ENCODE results near the gene GABBR2.

GABBR2 gene

GRCh38 chr9:98321269-98321668, 387.5 kb downstream of the GABBR2 start:
- no peak for DNase-seq (ENCODE audit: low read depth in 2 of 2)

- peak; percentile 14 to 24 for DNase-seq (ENCODE audit: low read depth in 2 of 2)
These were observed 389.8 kb downstream of the GABBR2 start for GRCh38 chr9:98318834-98319478.

- DNase-seq (ENCODE audit: low read depth in 2 of 2): no peak
These were observed 390.5 kb downstream of the GABBR2 start for GRCh38 chr9:98318041-98318790.

- DNase-seq (ENCODE audit: low read depth in 2 of 2): no peak
These were observed 391.4 kb downstream of the GABBR2 start for GRCh38 chr9:98317134-98317857.

- DNase-seq (ENCODE audit: low read depth in 2 of 2): no peak
These were observed 392.1 kb downstream of the GABBR2 start for GRCh38 chr9:98316445-98317133.

GRCh38 chr9:98315551-98316060, 393.1 kb downstream of the GABBR2 start:
- DNase-seq (ENCODE audit: low read depth in 2 of 2): peak; percentile 71 to 73

GRCh38 chr9:98315067-98315453, 393.7 kb downstream of the GABBR2 start:
- DNase-seq (ENCODE audit: low read depth in 2 of 2): no peak

GRCh38 chr9:98314381-98315066, 394.2 kb downstream of the GABBR2 start:
- peak in 1 of 2 experiments; percentile 17 for DNase-seq (ENCODE audit: low read depth in 2 of 2)

GRCh38 chr9:98312365-98312764, 396.4 kb downstream of the GABBR2 start:
- no peak for DNase-seq (ENCODE audit: low read depth in 2 of 2)

- DNase-seq (ENCODE audit: low read depth in 2 of 2): no peak
These were observed 397.2 kb downstream of the GABBR2 start for GRCh38 chr9:98311541-98311940.

- DNase-seq (ENCODE audit: low read depth in 2 of 2): no peak
These were observed 397.9 kb downstream of the GABBR2 start for GRCh38 chr9:98310752-98311392.

- DNase-seq (ENCODE audit: low read depth in 2 of 2): no peak
These were observed 402.2 kb downstream of the GABBR2 start for GRCh38 chr9:98306384-98307145.

- no peak for DNase-seq (ENCODE audit: low read depth in 2 of 2)
These were observed 404.4 kb downstream of the GABBR2 start for GRCh38 chr9:98304381-98304780.

- no peak for DNase-seq (ENCODE audit: low read depth in 2 of 2)
These were observed 405.1 kb downstream of the GABBR2 start for GRCh38 chr9:98303633-98304125.

- DNase-seq (ENCODE audit: low read depth in 2 of 2): no peak
These were observed 405.6 kb downstream of the GABBR2 start for GRCh38 chr9:98302938-98303632.

GRCh38 chr9:98302150-98302549, 406.6 kb downstream of the GABBR2 start:
- no peak for DNase-seq (ENCODE audit: low read depth in 2 of 2)

GRCh38 chr9:98300611-98301010, 408.1 kb downstream of the GABBR2 start:
- no peak for DNase-seq (ENCODE audit: low read depth in 2 of 2)

- DNase-seq (ENCODE audit: low read depth in 2 of 2): no peak
These were observed 410.3 kb downstream of the GABBR2 start for GRCh38 chr9:98298476-98298875.

GRCh38 chr9:98295824-98296223, 412.9 kb downstream of the GABBR2 start:
- DNase-seq (ENCODE audit: low read depth in 2 of 2): no peak

Measured in fibroblast of skin of left quadriceps (primary cell).